HG03139 (cell line): Measurements from ENCODE around the gene MED26.

Source experiments
- ATAC-seq: cut with Tn5 transposase; IDR thresholded peaks from one replicate; pipeline ENCODE4 v1.9.1; 2021; ENCODE audit not compliant: unreplicated experiment

Gene MED26

DNA sequence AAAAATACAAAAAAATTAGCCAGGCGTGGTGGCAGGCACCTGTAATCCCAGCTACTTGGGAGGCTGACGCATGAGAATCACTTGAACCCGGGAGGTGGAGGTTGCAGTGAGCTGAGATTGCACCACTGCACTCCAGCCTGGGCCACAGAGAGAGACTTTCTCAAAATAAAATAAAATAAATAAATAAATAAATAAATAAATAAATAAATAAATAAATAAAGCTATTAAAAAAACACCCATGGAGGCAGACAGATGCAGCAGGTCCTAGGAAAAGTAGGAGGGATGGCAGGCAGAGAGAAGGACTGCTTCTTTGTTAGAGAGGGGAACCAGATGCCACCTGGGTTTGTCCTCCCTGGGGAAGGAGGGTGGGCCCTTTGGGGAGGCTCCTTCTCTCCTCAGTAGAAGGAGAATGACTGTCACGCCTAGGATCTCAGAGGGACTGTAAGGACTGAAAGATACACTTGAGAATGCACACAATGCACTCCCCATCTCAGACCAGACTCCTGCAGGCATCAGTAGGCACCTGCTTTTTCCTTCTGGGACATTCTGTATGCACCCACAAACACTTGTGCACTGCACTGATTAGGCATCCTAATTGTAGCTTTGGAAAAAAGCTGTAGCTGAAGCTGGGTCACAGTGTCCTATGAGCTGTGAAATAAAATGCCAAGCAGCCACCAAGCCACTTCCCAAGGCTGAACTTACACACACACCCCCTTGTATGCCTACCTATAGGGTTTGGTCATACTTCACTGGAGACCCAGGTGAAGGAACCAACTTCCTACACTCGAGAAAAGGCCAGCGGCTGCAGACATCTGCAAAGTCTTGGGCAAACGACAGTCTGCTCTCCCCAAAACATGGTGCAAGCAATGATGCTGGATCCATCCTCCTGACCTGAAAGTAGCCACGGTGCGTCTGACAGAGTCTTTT, 36.9 kb downstream of the MED26 start:
- no peak for ATAC-seq

GRCh38 chr19:16589917-16590316, 38.1 kb downstream of the MED26 start:
- no peak for ATAC-seq

- no peak for ATAC-seq
Observed at GRCh38 chr19:16588824-16589577, 39.0 kb downstream of the MED26 start.

GRCh38 chr19:16587833-16588823, 39.9 kb downstream of the MED26 start:
- ATAC-seq: peak; percentile 36

- ATAC-seq: no peak
Observed at GRCh38 chr19:16586991-16587832, 40.8 kb downstream of the MED26 start.

DNA sequence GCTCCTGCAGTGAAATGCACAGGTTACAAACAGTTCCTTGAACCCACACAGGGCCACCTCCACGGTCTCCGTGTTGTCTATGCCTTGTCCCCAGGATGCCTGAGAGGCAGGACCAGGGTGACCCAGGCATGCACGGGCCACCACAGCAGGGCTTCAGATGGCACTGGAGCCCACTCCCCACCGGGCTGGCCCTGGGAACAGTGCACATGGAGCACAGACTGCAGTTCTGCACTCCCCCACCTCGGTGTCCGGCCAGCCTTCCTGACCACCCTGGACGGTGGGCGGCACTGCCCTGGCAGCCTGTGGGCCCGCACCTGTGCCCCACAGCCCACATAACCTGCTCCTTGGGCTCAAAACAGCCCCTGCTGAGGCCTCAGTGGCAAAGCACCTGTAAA, 41.5 kb downstream of the MED26 start:
- ATAC-seq: no peak

- ATAC-seq: no peak
Observed at GRCh38 chr19:16585808-16586476, 42.1 kb downstream of the MED26 start.

DNA sequence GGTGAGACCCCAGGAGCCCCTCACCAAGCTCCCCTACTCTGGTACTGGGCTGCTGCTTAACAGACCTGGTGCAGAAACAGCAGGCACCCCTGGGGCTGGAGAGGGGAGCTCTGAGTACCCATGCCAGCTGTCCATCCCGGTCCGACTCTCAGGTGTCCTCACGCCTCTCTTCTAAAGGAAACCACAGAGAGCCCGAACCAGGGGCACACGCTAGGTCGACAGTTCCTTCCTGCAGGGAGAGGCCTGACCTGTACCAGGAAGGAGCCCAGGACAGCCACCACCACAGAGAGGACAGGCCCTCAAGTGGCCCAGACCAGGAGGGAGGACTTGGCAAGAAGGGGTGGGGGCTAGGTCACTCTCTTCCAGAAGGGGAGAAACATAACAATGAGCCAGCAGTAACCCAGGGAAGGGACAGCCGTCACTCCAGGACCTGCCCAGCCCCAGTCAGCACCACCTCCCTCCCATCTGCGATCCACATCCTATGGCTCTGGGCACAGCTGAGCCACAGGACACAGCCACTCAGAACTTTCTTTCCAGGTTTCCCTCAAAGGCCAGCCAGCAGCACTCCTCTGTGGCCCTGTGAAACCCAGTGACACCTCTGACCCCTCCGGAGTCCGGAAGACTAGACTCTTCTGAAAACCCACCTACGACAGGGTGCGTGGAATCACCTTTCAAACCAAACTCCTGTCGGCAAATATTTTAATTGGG, 42.8 kb downstream of the MED26 start:
- ATAC-seq: no peak

GRCh38 chr19:16584248-16585093, 43.5 kb downstream of the MED26 start:
- peak; percentile 33 for ATAC-seq

DNA sequence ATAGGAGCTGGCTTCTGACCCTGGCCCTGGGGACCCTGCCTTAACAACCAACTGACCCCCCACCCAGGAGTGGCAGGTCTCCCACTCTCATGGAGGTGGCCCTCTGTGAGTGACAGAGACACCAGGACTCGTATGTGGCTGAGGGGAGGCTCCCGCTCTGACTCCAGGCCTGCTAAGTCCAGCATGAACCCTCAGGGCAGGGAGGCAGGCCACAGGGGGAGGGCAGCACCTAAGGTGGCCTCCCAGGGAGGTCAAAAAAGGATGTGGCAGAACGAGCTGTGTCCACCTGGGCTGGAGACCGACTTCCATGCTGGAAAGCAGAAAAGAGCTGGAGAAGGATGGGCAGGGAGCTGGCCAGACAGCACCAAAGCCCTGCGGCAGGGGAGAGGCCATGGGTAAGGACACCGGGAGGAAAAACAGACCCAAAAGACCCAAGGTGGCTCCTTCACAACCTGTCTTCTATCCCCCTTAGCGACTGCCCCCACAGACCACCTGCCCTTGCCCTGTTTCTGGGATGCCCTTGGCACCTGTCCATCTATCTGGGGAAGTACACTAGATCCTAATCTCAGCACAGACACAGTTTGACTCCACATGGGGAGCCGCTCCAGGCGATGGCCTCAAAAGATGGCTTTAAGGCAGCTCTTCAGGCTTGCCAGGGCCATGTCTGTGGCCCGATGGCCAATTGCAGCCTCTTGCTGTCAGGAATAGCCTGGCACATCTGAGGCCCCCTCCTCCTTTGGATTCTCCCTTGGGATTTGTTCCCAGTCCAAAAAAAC, 45.3 kb downstream of the MED26 start:
- ATAC-seq: no peak

GRCh38 chr19:16581971-16582343, 46.0 kb downstream of the MED26 start:
- ATAC-seq: no peak

DNA sequence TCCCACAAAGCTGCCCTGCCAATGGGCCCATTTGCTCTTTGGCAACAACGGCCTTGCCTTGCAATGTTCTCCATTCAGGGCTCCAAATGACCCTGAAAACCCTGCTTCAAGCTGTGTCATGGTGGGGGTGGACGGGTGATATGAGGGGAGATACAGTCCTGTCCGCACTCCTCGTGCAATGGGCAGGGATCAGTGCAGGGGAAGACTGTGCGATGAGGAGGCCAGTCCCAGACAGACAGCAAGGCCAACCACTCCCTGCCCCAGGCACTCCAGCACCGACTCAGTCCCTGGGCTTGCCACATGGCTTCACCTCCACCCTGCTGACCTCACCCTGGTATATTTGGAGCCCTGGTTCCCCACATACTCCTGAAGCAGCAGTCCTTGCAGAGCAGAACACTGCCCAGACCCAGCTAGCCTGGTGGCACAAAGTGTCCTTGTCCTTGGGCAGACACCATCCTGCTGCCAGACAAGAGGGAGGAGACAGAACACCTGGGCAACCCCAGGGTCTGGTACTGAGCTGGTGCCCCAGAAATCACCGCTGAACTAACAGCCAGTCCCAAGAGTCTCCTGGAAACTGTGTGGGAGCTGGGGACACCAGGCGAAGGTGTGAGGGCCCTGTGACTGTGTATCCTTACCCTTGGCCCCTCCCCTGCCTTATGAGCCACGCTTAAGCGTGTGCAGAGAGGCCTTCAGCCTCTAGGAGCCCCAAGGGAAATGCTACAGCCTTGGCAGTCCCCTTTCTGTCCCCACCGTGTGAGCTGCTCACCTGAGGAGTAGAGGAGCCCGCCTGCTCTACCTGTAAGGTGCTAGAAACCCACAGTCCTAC, 46.6 kb downstream of the MED26 start:
- no peak for ATAC-seq

GRCh38 chr19:16579381-16579780, 48.6 kb downstream of the MED26 start:
- no peak for ATAC-seq

GRCh38 chr19:16577531-16577985, 50.4 kb downstream of the MED26 start:
- ATAC-seq: no peak

DNA sequence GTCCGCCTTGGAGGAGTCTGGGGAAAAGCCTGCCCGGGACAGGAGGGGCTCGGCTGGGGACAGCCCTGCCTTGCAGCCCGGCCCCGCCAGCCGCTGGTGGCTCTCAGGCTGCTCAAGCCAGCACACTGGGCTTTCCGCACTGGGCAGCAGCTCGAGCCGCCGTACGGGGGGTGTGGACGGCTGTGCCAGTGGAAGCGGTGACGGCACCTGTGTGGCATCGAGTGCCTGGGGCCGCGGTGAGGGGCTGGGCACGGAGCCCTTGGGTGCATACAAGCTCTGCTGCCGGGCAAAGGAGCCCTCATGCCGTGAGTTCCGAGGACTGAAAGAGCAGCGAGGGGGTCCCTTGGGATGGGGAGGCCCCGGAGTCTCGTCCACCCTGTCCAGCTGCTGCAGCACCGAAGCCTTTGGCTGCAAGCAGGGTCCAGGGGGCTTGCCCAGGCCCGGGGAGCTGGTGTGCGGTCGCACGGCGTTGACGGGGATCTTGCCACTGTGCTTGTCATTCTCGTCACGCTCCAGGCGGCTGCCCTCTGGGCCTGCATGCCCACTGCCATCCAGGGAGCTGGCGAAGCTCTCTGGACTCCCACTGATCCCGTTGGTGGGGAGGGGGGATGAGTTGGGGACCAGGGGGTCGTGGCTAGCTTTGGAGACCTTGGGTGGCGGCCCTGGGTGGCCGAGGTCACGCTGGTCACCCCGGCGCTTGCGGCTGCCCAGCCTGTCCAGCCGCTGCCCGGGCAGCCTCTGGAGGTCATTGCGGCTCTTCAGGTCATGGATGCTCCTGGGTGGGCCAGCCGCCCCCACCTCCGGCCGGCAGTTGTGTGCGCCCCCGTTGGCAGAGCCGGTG, 51.1 kb downstream of the MED26 start:
- ATAC-seq: no peak
